GM12878 (cell line): Measurements from ENCODE around the gene DEXI. TPM values are rescaled to one million over a fixed set of nuclear protein-coding genes. Genes with fewer than 3 reads are reported as not detected.

Experiments
- ATAC-seq: fragments of 200-7000 bp; cut with Tn5 transposase; 3 replicates; pipeline ENCODE4 v1.9.1; 2020; ENCODE audit warnings: mild to moderate bottlenecking, moderate library complexity
- BruUV-seq: library from RNA; stranded (reverse); fragments of 400-500 nt; replicated peaks from 2 replicates; lab custom pipeline; 2021; lab: Mats Ljungman, UMichigan
- CTCF ChIA-PET: fragments of 300-600 bp; sonication (Branson Sonifier 250); formaldehyde crosslinking; extraction: SDS; loops from one replicate; lab custom pipeline; 2021; ENCODE audit warnings: inconsistent platforms; lab: Yijun Ruan, JAX
- POLR2A ChIA-PET: fragments of 350-600 bp; formaldehyde crosslinking; extraction: SDS; loops from one replicate; lab custom pipeline; 2021; ENCODE audit warnings: inconsistent platforms; lab: Charles Lee
- RAD21 ChIA-PET: fragments of 300-600 bp; sonication (Branson Sonifier 250); formaldehyde crosslinking; loops from one replicate; lab custom pipeline; 2023; ENCODE audit warnings: antibody characterized with exemption; ENCODE audit not compliant: unreplicated experiment; lab: Charles Lee
- SMC1A ChIA-PET: fragments of 300-600 bp; sonication (Branson Sonifier 250); formaldehyde crosslinking; loops from one replicate; lab custom pipeline; 2023; ENCODE audit not compliant: unreplicated experiment, uncharacterized antibody; lab: Charles Lee
- DNase-seq: peaks from one replicate; pipeline ENCODE4 v3.0.0-alpha.2; 2011; ENCODE audit warnings: low read depth, low spot score
- FAIRE-seq: peaks from 3 replicates; lab custom pipeline; 2011; peaks lifted over from hg19 to GRCh38; lab: Jason Lieb, UNC
- H2AFZ ChIP-seq: 2 replicates; pipeline ENCODE4 v1.6.0; 2011; ENCODE audit warnings: low read depth, low read length, control low read depth; ENCODE audit not compliant: control insufficient read depth
- H3K27ac ChIP-seq: 2 replicates; pipeline ENCODE4 v1.5.1; 2011; ENCODE audit warnings: control low read depth; ENCODE audit not compliant: control insufficient read depth, insufficient read depth
- H3K27me3 ChIP-seq, 2 experiments: replicated peaks in 1 of 2; 2 replicates each; pipeline versions ENCODE4 v1.6.0 to v1.6.1; 2011; ENCODE audit warnings: low read length in 1 of 2; ENCODE audit not compliant: control insufficient read depth in 2 of 2, insufficient read depth in 2 of 2
- H3K36me3 ChIP-seq, 2 experiments: 2 replicates each; pipeline ENCODE4 v1.5.1; 2011; ENCODE audit warnings: low read length in 1 of 2; ENCODE audit not compliant: control insufficient read depth in 2 of 2, insufficient read depth in 2 of 2
- H3K4me1 ChIP-seq: 2 replicates; pipeline ENCODE4 v1.6.1; 2011; ENCODE audit warnings: mild to moderate bottlenecking, low read length, moderate library complexity, mixed read lengths; ENCODE audit not compliant: control insufficient read depth, insufficient read depth
- H3K4me2 ChIP-seq: 2 replicates; pipeline ENCODE4 v1.6.0; 2011; ENCODE audit warnings: control low read depth; ENCODE audit not compliant: control insufficient read depth, insufficient read depth
- H3K4me3 ChIP-seq: fragments of 200-600 bp; sonication (generic); 2 replicates; pipeline ENCODE4 v1.5.1; 2016
- H3K79me2 ChIP-seq: 2 replicates; pipeline ENCODE4 v1.6.0; 2011; ENCODE audit warnings: low read length; ENCODE audit not compliant: control insufficient read depth, insufficient read depth
- H3K9ac ChIP-seq: 2 replicates; pipeline ENCODE4 v1.8.0; 2011; ENCODE audit warnings: low read length, control low read depth, mixed read lengths; ENCODE audit not compliant: control insufficient read depth, insufficient read depth
- H3K9me3 ChIP-seq: replicated peaks from 3 replicates; pipeline ENCODE4 v1.5.1; 2011; ENCODE audit warnings: mild to moderate bottlenecking, low read length; ENCODE audit not compliant: control insufficient read depth, insufficient read depth
- H4K20me1 ChIP-seq: 2 replicates; pipeline ENCODE4 v1.6.0; 2011; ENCODE audit not compliant: control insufficient read depth, insufficient read depth
- BCL11A ChIP-seq: IDR thresholded peaks from 2 replicates; pipeline ENCODE4 v1.6.1; 2011; ENCODE audit warnings: low read depth, low read length
- EP300 ChIP-seq, 2 experiments: fragments of 150-350 bp in 1 of 2; IDR thresholded peaks; 2 replicates each; pipeline ENCODE4 v1.6.1; 2011 to 2012; ENCODE audit warnings: low read depth in 2 of 2, low read length in 2 of 2, borderline replicate concordance in 1 of 2, improper control_type of control experiment in 1 of 2, inconsistent platforms in 1 of 2; ENCODE audit not compliant: control insufficient read depth in 1 of 2
- ETV6 ChIP-seq, 2 experiments: fragments of 450-650 bp in 1 of 2; IDR thresholded peaks in 1 of 2; conservative IDR thresholded peaks in 1 of 2; 2 replicates each; pipeline ENCODE4 v1.6.1; 2014; ENCODE audit warnings: antibody characterized with exemption in 1 of 2, borderline replicate concordance in 1 of 2, low read depth in 1 of 2, mild to moderate bottlenecking in 1 of 2, moderate library complexity in 1 of 2
- EZH2 ChIP-seq: IDR thresholded peaks from 2 replicates; pipeline ENCODE4 v1.6.1; 2012; ENCODE audit warnings: low read depth, mild to moderate bottlenecking, control low read depth, inconsistent platforms, low read length, borderline replicate concordance; ENCODE audit not compliant: control insufficient read depth
- IKZF1 ChIP-seq: fragments of 450-650 bp; conservative IDR thresholded peaks from 2 replicates; pipeline ENCODE4 v1.6.1; 2017; ENCODE audit warnings: antibody characterized with exemption, mild to moderate bottlenecking
- MYB ChIP-seq: fragments of 150-350 bp; IDR thresholded peaks from 2 replicates; pipeline ENCODE4 v1.6.1; 2014; ENCODE audit warnings: mild to moderate bottlenecking, low read depth, low read length, borderline replicate concordance
- NR2F1 ChIP-seq: fragments of 450-650 bp; conservative IDR thresholded peaks from 2 replicates; pipeline ENCODE4 v1.6.1; 2017; ENCODE audit warnings: mild to moderate bottlenecking
- NRF1 ChIP-seq: conservative IDR thresholded peaks from 2 replicates; pipeline ENCODE4 v1.6.1; 2011; ENCODE audit warnings: mild to moderate bottlenecking, low read depth, low read length, improper control_type of control experiment
- RCOR1 ChIP-seq: conservative IDR thresholded peaks from 2 replicates; pipeline ENCODE4 v1.6.1; 2012; ENCODE audit warnings: low read depth, low read length, improper control_type of control experiment
- SMARCA5 ChIP-seq: fragments of 450-650 bp; IDR thresholded peaks from 2 replicates; pipeline ENCODE4 v1.6.1; 2017; ENCODE audit warnings: mild to moderate bottlenecking
- SMC3 ChIP-seq: IDR thresholded peaks from 2 replicates; pipeline ENCODE4 v1.6.1; 2011; ENCODE audit warnings: low read length, improper control_type of control experiment, borderline replicate concordance
- SP1 ChIP-seq: IDR thresholded peaks from one replicate; pipeline ENCODE4 v1.6.1; 2011; ENCODE audit warnings: low read depth, low read length
- SREBF1 ChIP-seq: IDR thresholded peaks from 2 replicates; pipeline ENCODE4 v1.6.1; 2012; ENCODE audit warnings: mild to moderate bottlenecking, low read length
- STAT3 ChIP-seq: IDR thresholded peaks from 2 replicates; pipeline ENCODE4 v1.6.1; 2011; ENCODE audit warnings: low read depth, low read length, improper control_type of control experiment
- TBL1XR1 ChIP-seq: IDR thresholded peaks from 2 replicates; pipeline ENCODE4 v1.6.1; 2012; ENCODE audit warnings: low read depth, low read length, improper control_type of control experiment
- ZNF622 ChIP-seq: fragments of 450-650 bp; IDR thresholded peaks from 2 replicates; pipeline ENCODE4 v1.6.1; 2017; ENCODE audit warnings: mild to moderate bottlenecking, inconsistent platforms
- WGBS: methylation state at CpG from one replicate; pipeline ENCODE4 v1.1.6; 2016; ENCODE audit warnings: low lambda C conversion rate; ENCODE audit not compliant: insufficient replicate concordance, insufficient coverage; ENCODE audit errors: missing lambda C conversion rate; 5-methylcytosine and 5-hydroxymethylcytosine counted together
- in situ Hi-C: fragments of 300-500 bp; cut with MboI; formaldehyde crosslinking; loops from 9 replicates; pipeline ENCODE4 v1.14.3; 2018; ENCODE audit warnings: mixed read lengths
- intact Hi-C: fragments of 100-400 bp; cut with micrococcal nuclease; formaldehyde crosslinking; loops from one replicate; pipeline ENCODE4 v1.14.2; 2022; ENCODE audit not compliant: unreplicated experiment
- polyA plus RNA-seq, 11 experiments: library from polyadenylated mRNA; depleted of rRNA in 4 of 11; unstranded in 6 of 11; stranded (reverse) in 5 of 11; fragments of >200 nt; fragmentation: Nextera tagmentation in 4 of 11; fragmentation: Illumina TruSeq in 1 of 11; extraction: Ambion mirVana in 4 of 11; extraction: Trizol in 1 of 11; gene quantifications; 1 replicate in 1 of 11; 2 replicates in 10 of 11; pipeline versions ENCODE4 v1.2.1 to v1.2.3, GENCODE V29; 2011 to 2016; ENCODE audit warnings: inconsistent platforms in 2 of 11, missing spikeins in 2 of 11, low read depth in 1 of 11
- total RNA-seq, 4 experiments: library from RNA; depleted of rRNA in 3 of 4; stranded (reverse); fragments of >200 nt in 3 of 4; fragmentation: Illumina TruSeq in 1 of 4; extraction: Trizol in 1 of 4; gene quantifications; 2 replicates each; pipeline versions ENCODE4 v1.2.1 to v1.2.3, GENCODE V29; 2013 to 2021
- TF ChIP-seq, protein P1 (sequence below): fragments of 450-650 bp; IDR thresholded peaks from 2 replicates; pipeline ENCODE4 v1.6.1; 2018; ENCODE audit warnings: mild to moderate bottlenecking, low read depth, moderate library complexity; ENCODE audit not compliant: partially characterized antibody

The DEXI gene
- total and polyA plus RNA-seq, 10 of the 15 experiments (the other 5 are each of a cell fraction or from before 2014, with no cell fraction given): 1.4 to 26.3 (median 18.4) TPM

DNA sequence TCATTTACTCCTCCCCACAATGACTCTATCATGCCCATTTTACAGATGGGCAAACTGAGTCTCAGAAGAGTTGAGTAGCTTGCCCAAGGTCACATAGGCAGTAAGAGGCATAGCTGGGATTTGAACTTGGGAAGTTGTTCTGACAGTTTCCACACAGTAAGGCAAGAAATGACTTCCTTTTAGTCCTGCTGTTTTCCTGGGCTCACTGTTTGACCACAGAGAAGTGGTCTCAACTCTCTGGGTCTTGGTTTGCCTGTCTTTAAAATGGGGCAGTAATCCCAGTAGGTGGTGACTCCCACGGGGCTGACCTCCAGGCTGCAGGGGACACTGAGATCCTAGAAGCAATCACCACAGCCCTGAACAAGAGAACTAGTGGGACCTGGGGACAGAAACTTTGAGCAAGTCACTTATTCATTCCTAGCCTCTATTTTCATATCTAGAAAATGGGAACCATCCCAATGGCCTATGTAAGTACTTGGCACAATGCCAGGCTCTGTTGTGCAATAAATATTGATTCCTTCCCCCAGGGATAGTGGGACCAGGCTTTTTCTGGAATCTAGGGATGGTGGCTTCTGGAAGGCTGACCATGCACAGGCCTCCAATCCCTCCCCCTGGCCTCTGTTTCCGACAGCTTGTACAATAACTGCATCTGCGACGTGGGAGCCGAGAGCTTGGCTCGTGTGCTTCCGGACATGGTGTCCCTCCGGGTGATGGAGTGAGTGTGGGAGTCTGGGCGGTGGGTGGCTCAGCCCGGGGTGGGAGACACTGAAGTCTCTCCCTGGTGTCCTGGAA is 20.5 kb downstream of the DEXI start (continued):
- TF ChIP-seq, protein P1, sequence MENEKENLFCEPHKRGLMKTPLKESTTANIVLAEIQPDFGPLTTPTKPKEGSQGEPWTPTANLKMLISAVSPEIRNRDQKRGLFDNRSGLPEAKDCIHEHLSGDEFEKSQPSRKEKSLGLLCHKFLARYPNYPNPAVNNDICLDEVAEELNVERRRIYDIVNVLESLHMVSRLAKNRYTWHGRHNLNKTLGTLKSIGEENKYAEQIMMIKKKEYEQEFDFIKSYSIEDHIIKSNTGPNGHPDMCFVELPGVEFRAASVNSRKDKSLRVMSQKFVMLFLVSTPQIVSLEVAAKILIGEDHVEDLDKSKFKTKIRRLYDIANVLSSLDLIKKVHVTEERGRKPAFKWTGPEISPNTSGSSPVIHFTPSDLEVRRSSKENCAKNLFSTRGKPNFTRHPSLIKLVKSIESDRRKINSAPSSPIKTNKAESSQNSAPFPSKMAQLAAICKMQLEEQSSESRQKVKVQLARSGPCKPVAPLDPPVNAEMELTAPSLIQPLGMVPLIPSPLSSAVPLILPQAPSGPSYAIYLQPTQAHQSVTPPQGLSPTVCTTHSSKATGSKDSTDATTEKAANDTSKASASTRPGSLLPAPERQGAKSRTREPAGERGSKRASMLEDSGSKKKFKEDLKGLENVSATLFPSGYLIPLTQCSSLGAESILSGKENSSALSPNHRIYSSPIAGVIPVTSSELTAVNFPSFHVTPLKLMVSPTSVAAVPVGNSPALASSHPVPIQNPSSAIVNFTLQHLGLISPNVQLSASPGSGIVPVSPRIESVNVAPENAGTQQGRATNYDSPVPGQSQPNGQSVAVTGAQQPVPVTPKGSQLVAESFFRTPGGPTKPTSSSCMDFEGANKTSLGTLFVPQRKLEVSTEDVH: no peak

DNA sequence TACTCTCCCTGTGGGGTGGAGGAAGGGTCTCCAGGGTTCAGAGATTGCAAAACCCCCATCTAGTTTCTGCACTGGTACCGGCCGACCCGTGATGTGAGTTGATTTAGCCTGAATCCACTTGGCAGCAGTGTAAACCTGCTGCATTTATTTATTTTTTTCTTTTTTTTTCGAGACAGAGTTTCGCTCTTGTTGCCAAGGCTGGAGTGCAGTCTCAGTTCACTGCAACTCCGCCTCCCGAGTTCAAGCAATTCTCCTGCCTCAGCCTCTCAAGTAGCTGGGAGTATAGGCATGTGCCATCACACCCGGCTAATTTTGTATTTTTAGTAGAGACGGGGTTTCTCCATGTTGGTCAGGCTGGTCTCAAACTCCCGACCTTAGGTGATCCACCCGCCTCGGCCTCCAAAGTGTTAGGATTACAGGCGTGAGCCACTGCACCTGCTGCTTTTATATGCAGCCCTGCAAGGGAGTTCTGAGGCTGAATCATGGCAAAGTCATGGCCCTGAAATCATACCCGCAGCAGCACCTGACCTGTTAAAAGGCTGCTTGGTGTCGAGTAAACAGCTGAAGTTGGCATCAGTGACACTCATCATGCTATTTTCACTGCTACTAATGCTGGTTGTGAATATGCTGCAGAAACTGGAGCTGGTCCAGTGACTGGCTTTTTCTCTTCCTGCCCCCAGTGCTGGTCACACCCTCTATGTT is 21.4 kb downstream of the DEXI start:
- no peak overlapping the region for H3K9ac ChIP-seq
- no peaks in the 10 kb centered on the region for H3K27me3 ChIP-seq
- TF ChIP-seq NRF1: no peak
- TF ChIP-seq SREBF1: no peak
- no peak for TF ChIP-seq RCOR1
- TF ChIP-seq SP1: no peak
- TF ChIP-seq EP300 (IDR thresholded peaks at IDR 0.05; ENCODE audit: borderline replicate concordance in 1 of 2, control insufficient read depth in 1 of 2, low read depth in 2 of 2, low read length in 2 of 2): no peak
- TF ChIP-seq TBL1XR1: no peak
- no peak for TF ChIP-seq ETV6 (conservative IDR thresholded peaks at IDR 0.05 in 1 of 2, IDR thresholded peaks at IDR 0.05 in 1 of 2; ENCODE audit: borderline replicate concordance in 1 of 2, low read depth in 1 of 2)
- TF ChIP-seq BCL11A: no peak
- TF ChIP-seq ZNF622: no peak
- no peak for TF ChIP-seq STAT3
- TF ChIP-seq SMC3: no peak
- TF ChIP-seq IKZF1: no peak
- no peak for TF ChIP-seq SMARCA5
- TF ChIP-seq NR2F1: no peak
- no peak for TF ChIP-seq MYB
- TF ChIP-seq EZH2: no peak
- H3K4me1 ChIP-seq: peaks cover 12% of the 10 kb centered on the region
- intact Hi-C loops (no loop called here), in situ Hi-C loops (no loop called here)
- RAD21 ChIA-PET: interaction anchor here (1.3 kb wide), 2 partner anchors 44 to 177 kb away, joined by 3 to 5 read pairs; partner anchors contain the start of genes CIITA and NUBP1
- peaks cover 41 to 44% of the 10 kb centered on the region in 2 experiments for H3K36me3 ChIP-seq
- no peaks in the 10 kb centered on the region for H3K79me2 ChIP-seq
- H3K4me3 ChIP-seq: no peak overlapping the region
- no peak overlapping the region for H3K27ac ChIP-seq
- POLR2A ChIA-PET: no interaction called here
- DNase-seq: no peak
- CTCF ChIA-PET: interaction anchor here (1.4 to 7.4 kb wide), 3 partner anchors 44 to 406 kb away, joined by 3 to 91 read pairs (median 13); partner anchors contain the start of gene CIITA
- WGBS: 95% methylated on average over 15 of the region's 15 CpGs
- no TSS peak for BruUV-seq
- H3K9me3 ChIP-seq: no peaks in the 10 kb centered on the region
- no peak for ATAC-seq
- H4K20me1 ChIP-seq: no peaks in the 10 kb centered on the region
- SMC1A ChIA-PET: interaction anchor here (0.9 to 1.9 kb wide), 5 partner anchors 9 to 172 kb away, joined by 3 to 9 read pairs (median 3); no protein-coding TSS in a partner anchor
- H3K4me2 ChIP-seq: no peak overlapping the region
- FAIRE-seq: no peak
- H2AFZ ChIP-seq: no peak overlapping the region
